NCI-H128 (cell line): ENCODE results near the gene PKD1L1.
"Not testable (repeated sequence)": the region's sequence is repeated elsewhere in the genome, so short reads cannot be mapped to it uniquely, and the experiment has no call there.

Experiments used
- DNase-seq: peaks from one replicate; lab custom pipeline; 2025; ENCODE audit not compliant: unreplicated experiment; lab: John Stamatoyannopoulos, UW

PKD1L1 gene

DNA sequence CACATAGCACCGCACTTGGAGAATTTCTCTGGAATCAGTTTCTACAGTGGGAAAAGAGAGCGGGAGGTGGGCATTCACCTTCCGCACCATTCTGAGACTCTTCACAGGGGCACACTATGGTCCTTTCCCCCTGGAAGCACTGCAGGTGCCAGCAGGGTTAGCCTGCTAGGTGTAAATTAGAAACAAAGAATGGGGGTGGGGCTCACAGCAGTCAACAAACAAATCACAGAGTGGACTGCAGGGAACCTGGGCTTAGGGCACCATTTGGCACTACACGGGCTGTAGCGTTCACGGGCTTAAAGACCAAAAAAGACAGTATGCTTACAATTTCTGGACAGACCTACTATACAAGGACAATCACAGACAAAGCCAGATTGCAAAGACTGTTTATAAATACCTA is 8.0 kb upstream of the PKD1L1 start:
- DNase-seq, result no peak

DNA sequence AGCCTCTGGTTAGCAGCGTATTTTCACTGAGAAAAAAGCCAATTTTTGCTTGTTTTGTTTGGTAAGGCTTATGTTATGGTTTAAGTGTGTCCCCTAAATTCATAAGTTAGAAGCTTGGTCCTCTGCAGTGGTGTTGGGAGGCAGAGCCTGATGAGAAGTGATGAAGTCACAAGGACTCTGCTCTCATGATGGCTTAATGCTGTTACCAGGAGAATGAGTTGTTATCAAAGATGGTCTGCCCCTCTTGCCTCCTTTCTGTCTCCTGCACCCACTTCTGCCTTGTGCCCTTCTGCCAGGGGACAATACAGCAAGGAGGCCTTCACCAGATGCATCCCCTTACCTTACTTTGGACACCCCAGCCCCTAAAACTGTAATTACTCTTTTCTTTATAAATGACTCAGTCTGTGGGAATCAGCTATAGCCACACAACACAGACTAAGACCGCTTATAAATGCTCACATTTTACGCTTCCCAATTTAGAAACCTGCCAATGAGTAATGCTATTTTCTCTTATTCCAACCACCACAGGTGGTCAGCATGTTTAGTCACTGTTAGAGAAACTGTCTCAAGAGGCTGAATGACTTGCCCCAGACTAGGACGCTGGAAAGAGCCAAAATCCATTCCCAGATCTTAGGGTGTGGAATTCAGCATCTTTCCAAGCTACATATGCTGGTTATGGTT is 6.1 kb upstream of the PKD1L1 start:
- DNase-seq, result no peak

DNA sequence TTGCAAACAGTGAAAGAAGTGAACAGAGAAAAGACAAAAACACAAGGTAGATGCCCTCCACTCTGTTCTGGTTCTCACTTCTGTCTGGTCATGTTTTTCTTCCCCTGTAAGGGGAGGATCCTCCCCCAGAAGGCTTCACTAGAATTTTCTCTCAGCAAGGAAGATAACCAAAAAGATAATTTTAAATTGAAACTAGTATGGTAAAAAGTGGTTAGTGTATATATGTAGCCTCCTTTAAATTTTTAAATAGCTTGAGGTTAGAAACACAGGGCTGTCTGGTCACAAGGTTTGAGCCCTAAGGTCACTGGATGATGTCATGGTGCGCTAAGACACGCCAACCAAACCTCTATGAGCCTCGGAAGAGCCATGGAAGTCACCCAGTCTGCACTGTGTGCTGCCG is 5.6 kb upstream of the PKD1L1 start:
- DNase-seq, result no peak

DNA sequence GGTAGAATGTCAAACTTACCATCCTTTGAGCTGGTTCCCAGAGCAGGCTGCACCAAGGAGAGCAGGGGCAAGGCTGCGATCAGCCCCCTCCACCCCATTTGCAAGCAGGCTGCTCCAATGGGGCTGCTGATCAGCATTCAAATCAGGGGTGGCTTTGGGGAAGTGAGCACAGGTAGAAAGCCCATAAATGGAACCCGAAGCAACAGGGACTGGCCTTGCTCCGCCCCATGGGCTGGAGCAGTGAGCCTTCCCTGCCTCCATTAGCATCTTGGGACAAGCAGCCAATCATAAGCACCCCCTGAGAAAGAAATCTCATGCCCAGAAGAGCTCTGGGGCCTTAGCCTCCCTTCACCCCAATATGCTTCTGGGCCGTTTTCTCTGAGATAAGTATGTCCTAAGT is 4.0 kb upstream of the PKD1L1 start:
- DNase-seq, result no peak

DNA sequence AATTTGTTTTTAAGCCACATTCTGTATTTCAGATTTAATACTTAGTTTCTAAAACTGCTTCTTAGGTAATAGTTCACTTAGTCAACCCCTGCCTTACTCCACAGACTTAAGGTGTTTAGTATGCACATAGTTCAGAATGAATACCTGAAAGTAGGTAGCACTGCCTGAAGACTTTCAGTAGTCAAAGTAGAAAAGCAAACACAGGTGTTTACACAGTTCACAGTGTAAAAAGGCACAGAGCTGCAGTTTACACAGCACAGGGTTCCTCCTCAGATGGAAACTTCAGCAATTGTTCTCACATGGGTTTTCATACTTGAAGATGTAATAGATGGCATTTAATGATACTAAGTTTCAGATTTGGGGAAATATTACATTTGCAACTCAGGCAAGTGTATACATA is 3.1 kb upstream of the PKD1L1 start:
- no peak for DNase-seq

DNA sequence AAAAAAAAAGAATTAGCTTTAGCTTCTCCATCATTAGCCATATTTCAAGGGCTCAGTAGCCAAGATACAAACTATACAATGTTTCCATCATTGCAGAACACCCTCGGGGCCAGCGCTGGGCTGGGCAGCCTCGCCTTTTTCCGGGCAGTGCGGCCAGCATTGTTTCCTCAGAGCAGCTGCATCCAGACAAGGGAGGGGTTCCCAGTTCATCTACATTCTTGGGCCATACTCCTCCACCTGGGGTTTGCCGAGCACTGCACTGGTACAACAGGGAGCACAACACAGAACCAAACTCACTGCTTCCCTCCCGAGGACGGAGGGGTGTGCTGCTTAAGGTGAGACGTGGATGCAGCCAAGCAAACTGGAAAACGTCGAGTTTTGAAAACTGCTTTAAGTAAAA is 2.4 kb upstream of the PKD1L1 start:
- DNase-seq, result no peak

DNA sequence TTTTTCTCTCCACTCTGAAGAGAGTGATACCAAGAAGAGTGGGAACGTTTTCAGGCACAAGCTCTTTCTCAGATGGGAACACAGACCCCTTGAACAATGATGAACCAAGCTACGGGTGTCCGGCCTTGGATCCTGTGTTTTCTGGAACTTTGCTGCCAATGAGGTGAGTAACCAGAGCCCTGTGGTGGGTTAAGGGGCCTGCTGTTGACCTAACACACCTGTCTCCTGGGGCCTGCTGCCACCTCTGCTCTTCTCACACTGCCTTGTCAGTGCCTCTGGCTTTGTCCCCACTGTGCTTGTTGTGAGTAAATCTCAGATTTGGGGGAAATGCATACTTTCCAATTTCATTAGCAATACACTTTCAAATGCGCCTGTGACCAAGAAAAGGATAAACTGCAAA is 1.4 kb upstream of the PKD1L1 start:
- DNase-seq, result no peak

DNA sequence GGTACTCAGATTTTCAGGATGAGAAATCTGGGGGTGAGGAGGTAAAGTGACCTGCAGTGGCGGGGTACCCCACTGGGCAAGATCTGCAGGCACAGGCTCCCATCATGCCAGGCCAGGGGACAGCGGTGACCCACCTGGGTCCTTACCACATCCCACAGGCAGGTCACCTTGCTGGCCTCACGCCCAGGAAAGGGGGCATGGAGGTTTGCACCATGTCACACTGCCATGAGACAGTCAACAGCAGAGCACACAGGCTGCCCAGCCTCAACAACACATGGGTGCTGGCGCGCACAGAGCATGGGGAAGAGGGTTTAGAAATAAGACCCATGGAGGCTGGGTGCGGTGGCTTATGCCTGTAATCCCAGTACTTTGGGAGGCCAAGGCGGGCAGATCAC is 914 bp downstream of the PKD1L1 start:
- no peak for DNase-seq

DNA sequence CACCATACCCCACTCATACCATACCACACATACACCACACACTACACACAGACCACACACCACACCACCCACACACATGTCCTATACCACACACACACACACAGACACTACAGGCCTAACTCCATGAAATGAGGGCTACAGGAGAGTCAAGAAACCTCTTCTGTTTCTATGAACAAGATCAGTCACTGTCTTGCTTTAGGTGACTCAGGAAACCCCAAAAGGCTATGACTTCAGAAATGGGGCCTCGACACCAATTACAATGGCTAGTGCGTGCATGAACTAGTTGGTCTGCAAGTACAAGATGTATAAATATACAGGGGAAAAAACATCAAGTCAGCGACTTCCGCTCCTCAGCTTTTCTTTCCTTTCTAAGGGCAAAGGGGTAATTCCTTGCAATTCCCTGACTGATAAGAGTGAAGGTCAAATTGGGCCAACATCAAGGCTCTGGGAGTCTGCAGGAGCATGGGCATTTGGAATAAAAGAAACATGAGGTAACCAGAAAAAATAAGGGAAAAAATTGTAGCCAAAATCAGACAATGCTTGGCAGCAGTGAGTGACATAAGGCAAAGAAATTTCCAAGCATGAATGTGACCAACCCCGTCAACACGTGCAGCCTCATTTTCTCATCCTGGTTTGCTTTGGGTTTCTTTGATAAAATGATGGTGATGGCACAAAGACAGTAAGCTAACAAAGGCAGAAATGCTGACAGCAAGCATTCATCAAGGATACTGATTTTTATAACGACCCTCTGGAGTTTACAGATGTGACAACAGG is 1.5 kb downstream of the PKD1L1 start:
- DNase-seq, result no peak

DNA sequence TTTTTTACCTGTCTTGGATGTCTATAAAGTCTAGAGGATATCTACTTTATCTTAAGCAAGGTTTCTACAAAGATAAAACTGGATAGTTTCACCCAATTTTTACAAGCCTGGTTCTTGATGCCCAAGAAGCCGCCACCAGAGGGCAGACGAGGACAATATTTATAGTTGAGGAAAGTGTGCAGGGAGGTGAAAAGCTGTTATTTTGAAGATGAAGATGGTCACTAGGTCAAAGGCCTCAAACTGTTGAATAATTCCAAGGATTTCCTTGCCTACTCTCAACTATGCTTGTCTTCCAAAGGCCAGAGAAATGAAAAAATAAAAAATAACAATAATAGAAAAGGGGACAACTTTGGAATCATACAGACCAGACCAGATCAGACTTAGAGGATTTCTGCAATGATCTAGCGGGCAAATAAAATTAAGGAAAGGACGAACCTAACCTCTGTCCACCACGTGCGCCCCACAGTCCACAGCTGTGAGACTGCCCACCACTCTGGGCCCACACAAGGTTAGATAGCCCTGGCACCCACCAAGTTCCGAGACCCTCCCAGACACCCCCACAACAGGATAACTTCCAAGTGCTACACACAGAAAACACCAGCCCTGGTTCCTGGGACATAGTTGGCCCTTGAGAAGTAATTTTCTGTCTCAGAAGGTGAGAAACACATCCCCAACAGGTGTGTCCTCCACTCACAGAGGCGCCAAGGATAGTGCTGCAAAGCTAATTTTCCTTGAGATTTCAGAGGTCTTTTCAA is 2.8 kb downstream of the PKD1L1 start:
- peak; percentile 14 for DNase-seq

DNA sequence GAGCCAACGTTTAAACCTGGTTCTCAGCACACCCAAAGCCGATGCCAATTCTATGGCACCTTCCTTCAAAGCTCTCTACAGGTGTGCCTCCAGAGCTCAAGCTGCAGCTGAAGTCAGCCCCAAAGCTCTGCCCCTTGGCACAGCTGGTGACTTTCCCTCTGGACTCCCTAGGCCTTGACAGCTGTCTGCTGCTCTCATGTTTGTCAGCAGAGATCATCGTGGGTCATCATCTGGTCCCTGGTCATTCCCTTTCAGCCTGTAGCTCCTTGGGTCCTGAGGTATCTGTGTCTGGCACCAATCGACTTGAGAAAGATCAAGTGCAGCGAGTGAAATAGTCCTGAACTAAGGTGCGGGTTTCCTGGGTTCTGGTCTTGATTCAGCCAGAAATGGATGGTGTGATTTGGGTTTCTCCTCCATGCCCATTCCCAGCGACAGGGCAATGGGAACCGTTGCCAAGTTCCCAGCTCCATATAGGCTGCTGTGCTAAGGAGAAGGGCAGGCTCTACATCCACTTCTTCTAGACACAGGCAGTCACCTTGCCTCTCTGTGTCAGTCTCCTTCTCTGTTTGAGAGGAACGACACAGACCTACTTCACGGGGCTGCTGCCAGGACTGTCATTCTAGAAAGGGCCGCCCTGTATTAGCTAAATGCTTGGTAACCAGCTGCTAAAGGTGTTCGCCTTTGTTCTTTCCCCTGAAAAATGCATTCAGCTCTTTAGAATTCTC is 3.6 kb downstream of the PKD1L1 start:
- no peak for DNase-seq

DNA sequence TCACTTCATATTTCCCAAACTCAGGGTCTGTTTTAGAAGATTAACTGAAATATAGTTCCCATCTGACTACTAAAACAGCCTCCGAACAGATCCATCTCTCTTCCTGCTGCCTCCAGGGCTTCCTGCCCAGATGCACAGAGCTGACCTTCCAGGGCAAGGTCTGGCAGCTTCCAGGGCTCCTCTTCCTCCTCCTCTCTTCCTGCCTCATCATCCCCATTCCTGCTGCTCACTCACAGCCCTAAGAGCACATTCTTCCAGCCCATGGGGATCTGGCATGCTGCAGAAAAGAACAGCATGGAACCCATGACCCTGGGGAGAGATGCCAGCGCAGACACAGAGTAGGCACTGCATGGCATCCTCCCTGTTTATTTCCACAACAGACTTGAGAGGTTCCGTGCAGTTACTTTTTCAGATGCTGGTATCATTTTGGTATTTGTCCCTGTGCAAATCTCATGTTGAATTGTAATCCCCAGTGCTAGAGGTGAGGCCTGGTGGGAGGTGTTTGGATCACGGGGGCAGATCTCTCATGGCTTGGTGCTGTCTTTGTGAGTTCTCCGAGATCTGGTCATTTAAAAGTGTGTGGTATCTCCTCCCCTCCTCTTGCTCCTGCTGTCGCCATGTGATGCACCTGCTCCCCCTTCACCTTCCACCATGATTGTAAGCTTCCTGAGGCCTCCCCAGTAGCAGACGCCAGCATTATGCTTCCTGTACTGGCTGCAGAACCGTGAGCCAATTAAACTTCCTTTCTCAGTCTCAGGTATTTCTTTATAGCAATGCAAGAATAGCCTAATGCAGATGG is 4.4 kb downstream of the PKD1L1 start:
- no peak for DNase-seq

DNA sequence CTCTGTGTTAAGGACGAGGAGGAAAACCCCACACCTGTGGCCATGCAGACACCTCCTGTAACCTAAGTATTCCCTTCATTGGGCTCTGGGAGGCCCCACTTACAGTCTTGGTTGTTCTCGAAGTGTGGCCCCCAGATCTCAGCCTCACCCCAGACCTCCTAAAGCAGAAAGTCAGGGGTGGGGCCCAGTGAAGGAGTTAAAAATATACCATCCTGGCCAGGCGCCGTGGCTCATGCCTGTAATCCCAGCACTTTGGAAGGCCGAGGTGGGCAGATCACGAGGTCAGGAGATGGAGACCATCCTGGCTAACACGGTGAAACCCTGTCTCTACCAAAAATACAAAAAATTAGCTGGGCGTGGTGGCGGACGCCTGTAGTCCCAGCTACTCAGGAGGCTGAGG is 5.6 kb downstream of the PKD1L1 start:
- not testable (repeated sequence) for DNase-seq

DNA sequence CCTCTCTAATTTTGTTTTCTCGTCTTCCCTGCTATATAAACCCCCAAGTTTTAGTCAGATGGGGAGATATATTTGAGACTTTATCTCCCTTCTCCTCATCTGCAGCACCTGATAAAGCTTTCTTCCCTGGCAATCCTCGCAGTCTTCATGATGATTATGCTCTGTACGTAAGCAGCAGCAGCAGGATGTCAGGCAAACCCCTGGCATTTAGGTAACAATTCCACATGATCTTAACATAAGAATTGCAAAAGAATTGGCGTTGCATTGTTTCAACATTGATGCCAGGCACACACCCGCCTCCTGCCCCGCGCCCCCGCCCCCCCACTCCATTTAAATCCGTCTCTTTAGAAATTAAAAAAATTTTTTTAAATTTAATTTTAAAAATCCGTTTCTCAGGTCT is 6.1 kb downstream of the PKD1L1 start:
- no peak for DNase-seq

DNA sequence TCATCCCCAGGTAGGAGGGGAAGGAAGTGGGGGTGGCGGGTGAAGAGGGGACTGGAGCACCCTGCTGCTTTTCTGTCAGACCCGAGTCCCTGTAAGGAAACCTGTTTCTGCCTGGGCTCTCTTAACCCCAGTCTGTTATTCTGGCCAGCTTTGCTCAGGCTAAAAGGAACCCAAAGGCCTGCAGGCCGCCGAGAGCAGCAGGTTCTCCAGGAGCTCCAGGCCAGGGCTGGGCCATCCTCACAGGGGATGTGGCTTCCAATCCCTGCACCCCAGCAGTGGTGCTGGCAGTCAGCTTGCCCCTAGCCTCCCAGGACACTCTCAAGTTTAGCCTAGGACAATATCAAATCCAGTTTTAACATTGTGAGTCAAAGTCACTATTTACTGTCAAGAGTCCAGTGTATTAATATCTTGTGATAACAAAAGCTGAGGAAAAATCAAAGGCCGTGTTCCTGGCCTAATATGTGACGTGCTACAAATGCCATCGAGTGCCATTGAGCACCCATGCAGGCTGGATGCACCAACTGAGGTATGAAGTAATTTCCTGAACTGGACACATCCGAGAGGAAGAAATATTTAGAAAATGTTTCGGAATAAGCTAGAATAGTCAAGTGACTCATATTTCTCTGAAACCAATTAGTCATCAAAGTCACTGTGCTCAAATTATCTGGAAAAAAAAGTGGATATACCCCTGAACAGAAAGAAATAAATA is 7.0 kb downstream of the PKD1L1 start:
- no peak for DNase-seq

DNA sequence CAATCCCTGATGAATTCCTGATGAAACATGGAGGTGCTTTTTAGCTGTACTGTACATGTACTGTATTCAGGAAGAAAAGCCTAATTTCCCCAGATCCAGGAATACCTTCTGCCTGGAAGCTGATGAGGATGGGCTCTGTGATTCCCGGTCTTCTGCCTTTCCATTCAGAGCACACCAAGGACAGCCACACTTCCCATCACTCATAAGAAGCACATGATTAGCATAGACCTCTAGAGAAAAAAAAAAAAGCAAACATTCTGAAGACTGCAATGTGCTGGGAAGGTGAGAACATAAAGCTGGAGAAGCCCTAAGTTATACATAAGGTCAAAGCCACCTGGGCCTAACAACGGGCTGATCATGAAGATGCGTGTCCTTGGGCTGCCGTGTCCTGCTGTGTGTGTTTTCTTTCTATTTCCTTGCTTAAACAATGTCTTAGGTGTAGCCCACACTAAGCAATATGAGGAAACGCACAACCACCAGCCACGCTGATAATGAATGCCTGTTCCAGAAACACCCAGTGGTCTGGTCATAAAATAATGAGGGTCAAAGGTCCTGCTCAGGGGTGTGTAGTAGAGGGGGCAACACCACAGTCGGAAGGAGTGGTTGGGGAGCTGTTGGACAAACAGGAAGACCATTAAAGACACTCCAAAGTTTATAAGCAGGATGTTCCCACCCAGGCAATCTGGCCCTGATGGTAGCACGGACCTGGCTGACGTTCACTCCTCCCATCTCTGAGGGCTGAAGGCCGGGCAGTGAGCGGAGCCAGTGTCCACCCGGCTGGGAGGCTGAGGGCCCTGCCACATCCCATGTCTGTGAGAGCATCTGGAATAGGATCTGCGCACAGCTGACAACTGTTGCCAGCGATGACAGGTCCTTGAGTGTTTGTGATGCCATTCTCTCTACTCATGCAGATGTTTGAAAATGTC is 7.9 kb downstream of the PKD1L1 start:
- DNase-seq, result no peak

DNA sequence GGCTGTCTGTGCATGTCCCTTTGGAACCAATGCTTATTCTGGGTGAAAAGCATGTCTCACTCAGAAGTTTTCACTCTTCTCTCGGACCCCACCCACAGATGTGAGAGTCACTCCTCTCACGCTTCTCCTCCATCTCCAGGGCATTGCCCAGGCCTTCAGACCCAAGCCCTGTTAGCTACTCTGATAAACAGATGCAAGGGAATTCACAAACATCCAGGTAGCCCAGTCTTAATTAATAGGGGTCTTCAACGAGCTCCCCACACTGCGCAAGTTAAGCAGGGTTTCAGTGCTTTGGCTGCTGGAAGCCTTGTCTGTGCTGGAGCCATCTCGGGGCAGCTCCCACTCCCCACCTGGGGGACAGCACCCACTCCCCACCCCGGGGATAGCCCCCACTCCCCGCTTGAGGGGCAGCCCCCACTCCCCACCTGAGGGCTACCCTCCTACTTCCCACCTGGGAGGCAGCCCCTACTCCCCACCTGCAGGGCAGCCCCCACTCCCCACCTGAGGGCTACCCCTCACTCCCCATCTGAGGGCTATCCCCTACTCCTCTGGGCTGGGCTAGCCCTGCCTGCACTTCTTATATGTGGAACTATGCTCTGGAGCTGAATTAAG is 8.7 kb downstream of the PKD1L1 start:
- DNase-seq, result no peak

DNA sequence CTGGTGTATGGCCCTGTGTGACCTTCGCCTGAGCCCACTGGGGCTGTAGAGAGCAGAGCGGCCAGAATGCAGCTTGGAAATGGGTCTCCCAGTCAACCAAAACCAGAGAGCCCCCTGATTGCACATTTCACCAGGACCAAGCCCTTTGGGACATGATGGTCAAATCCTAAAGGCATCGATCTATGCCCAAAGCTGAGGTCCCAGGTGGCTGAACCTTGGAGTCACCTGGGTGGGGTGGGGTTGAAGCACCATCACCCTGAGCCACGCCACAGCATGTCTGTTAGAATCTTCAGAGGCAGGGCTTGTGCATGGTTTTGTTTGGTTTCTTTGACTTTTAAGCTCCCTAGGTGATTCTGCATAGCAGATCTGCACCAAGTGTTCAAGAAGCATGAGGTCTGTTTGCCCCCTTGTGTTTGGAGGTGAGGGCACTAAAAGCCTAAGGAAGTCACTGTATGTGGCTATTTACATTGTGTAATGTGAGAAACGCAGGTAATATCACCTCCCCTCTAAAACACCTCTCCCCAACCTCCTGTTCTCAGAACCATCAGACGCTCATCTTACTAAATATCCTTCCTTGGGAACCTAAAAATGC is 9.6 kb downstream of the PKD1L1 start:
- no peak for DNase-seq
